Effector CD4-positive, alpha-beta T cell (primary cell): Measurements from ENCODE around the gene GIPC3.
"Not testable (repeated sequence)": the region's sequence is repeated elsewhere in the genome, so short reads cannot be mapped to it uniquely, and the experiment has no call there.

Experiments
- DNase-seq: peaks from one replicate; pipeline ENCODE4 v3.0.0-alpha.2; 2020

GIPC3 gene

DNA sequence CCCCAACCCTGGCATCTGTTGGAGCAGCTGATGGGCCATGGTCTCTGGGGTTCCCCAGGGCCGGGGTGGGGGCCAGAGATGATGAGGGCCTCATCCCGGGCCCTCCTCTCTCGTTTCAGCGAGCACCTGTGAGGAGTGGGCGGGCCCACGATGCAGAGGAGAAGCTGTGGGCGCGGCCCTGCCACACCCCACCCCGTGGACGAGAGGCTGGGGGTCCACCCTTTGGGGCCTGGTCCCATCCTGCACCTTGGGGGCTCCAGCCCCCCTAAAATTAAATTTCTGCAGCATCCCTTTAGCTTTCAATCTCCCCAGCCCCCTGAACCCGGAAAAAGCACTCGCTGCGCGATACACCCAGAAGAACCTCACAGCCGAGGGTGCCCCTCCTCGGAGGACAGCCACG is 6.9 kb upstream of the GIPC3 start:
- no peak for DNase-seq

DNA sequence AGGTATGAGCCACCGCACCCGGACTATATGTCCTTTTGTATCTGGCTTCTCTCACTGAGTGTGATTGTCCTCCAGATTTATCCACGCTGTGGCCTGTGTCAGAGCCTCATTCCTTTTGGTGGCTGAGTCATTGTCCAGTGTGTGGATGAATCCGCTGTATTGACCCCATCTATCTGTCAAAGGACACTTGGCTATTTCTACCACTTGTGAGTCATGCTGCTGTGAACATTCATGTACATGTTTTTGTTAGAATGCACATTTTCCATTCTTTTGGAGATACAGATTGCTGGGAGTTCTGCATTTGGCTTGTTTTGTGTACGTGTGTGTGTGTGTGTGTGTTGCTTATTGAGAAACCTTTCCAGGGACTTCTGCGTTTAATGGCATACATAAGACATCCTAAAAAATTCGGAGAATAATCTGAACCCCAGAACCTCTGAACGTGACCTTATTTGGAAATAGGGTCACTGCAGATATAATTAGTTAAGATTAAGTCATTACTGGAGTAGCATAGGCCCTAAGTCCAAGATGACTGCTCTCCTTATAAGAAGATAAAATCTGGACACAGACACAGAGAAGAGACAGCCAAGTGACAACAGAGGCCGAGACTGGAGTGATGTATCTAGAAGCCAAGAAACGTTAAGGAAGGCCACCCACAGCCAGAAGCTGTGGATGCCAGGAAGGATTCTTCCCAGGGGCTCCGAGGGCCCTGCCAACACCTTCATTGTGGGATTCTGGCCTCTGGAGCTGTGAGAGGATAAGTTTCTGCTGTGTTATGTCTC is 4.9 kb upstream of the GIPC3 start:
- DNase-seq: no peak

DNA sequence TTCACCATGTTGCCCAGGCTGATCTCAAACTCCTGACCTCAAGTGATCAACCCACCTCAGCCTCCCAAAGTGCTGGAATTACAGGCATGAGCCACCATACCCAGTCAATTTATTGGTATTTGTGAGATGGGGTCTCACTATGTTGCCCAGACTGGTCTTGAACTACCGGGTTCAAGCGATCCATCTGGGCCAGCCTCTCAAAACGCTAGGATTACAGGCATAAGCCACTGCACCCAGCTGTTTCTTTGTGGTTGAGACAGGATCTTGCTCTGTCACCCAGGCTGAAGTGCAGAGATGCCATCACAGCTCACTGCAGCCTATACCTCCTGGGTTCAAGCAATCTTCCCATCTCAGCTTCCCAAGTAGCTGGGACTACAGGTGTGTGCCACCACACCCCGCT is 3.5 kb upstream of the GIPC3 start:
- DNase-seq: not testable (repeated sequence)

GRCh38 chr19:3584036-3584802 is 1.1 kb upstream of the GIPC3 start:
- not testable (repeated sequence) for DNase-seq

- no peak for DNase-seq
These were observed 899 bp downstream of the GIPC3 start for GRCh38 chr19:3586127-3586626.

DNA sequence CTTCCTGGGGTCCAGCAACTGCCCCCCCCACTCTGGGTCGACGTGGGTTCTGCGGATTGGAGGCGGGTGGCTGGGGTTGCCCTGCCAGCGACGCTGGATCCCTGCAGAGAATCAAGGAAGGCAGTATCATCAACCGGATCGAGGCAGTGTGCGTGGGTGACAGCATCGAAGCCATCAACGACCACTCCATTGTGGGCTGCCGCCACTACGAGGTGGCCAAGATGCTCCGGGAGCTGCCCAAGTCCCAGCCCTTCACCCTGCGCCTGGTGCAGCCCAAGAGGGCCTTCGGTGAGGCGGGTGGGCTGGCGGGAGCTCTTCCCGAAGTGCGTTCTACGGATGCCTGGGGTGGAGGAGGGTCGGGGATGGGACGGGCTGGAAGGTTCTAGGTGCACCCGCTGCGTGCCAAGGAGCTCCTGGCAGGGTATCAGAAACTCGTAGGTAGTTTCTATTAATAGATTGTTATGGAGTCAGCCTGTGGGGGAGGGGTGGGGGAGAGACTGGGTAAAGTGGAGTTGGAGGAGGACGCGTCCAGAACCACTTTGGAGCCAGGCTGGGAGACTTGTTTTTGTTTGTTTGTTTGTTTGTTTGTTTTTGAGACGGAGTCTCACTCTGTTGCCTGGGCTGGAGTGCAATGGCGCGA is 1.5 kb downstream of the GIPC3 start:
- DNase-seq: no peak

- no peak for DNase-seq
These were observed 4.2 kb downstream of the GIPC3 start for GRCh38 chr19:3589439-3589838.

DNA sequence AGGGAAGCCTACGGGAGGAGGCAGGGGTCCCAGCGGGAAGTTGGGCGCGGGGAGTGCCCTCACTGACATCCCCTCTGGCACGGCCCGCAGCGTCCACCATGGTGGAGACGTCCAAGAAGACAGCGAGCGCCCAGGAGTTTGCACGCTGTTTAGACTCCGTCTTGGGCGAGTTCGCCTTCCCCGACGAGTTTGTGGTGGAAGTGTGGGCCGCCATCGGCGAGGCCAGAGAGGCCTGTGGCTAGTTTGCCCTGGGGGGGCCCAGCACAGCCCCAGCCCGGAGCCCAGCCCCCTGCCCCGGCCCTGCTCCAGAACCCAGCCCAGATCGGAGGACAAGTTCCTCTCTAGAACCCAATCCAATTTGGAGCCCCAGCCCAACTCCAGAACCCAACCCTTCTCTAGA is 4.7 kb downstream of the GIPC3 start:
- no peak for DNase-seq

DNA sequence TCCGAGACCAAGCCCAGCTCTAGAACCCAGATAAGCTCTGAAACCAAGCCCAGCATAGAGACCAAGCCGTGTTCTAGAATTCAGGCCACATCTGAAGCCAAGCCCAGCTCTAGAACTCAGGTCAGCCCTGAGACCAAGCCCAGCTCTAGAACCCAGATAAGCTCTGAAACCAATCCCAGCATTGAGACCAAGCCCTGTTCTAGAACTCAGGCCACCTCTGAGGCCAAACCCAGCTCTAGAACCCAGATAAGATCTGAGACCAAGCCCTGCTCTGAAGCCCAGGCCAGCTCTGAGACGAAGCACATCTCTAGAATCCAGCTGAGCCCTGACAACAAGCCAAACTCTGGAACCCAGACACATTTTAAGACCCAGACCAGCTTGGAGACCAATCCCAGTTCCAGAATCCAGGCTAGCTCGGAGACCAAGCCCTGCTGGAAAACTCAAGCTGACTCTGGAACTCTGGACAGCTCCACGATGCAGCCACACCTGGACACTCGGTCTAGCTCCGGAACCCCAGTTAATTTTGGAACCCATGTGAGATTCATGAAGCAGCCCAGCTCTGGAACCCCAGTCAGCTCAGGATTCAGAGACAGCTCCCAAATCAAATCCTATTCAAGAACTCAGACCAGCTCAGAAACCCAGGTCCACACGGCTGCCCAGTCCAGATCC is 5.8 kb downstream of the GIPC3 start:
- no peak for DNase-seq

DNA sequence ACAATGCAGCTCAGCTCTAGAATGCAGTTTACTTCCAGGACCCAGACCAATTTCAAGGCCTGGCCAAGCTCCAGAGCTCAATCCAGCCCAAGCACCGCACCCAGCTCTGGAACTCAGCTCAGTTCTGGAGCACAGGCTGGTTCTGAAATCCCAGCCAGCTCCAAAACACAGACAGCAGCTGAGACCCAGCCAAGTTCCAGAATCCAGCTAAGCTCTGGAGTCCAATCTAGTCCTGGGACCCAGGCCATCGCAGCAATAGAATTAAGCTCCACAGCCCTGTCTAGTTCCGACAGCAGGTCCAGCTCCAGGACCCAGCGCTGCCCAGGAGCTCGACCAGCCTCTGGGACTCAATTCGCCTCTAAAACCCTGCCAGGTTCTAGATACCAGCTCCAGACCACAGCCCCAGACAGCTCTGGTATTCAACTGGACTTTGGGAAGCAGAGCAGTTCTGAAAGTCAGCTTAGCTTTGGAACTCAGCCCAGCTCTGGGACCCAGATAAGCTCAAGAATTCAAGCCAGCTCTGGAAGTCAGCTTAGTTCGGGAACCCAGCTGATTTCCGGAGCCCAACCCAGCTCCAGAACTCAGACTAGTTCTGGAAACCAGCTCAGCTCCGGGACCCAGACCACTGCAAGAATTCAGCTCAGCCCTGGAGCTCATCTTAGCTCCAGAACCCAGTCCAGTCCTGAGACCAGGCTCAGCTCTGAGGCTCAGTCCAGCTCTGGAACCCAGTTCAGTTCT is 6.8 kb downstream of the GIPC3 start:
- no peak for DNase-seq

- no peak for DNase-seq
These were observed 7.9 kb downstream of the GIPC3 start for GRCh38 chr19:3593156-3593555.

DNA sequence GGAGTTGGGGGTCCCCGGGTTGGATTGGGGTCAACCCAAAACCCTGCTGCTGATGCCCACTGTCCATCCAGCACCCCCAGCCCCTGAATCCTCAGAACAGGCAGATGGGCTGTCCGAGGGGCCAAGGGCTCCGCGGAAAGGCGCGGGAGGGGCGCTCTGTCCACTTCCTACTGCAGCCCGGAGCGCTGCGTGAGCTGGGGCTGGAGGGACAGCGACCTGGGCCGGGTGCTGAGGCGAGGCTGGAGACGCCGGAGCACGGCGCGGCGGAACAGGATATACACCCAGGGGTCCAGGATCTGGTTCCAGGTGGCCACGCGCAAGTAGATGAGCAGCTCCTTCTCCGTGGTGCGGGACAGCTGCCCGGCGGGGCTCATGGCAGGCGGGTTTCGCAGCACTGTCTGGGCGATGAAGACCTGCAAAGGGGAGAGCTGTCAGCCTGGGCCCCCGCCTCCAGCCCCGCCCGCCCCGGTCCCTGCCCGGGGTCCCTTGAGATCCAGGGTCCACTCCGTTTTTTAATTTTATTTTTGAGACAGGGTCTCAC is 10.3 kb downstream of the GIPC3 start:
- no peak for DNase-seq

DNA sequence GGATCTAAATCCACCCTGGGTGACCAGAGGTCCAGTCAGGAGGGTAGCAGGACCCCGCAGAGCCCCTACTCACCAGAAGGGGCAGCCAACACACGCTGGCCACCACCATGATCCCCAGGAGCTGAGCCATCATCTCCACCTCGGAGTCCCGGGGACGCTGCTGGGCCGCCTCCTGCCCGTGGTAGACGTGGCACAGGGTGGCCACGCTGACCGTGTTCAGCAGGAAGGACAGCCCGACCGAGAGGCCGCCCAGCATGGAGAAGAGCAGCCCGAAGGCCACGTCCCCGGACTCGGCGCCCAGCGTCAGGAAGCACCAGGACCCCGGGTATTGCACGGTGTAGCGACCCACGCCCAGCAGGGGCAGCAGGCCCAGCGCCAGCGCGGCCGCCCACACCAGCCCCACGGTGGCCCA is 14.5 kb downstream of the GIPC3 start:
- DNase-seq: no peak

- DNase-seq: no peak
These were observed 15.7 kb downstream of the GIPC3 start for GRCh38 chr19:3601021-3601420.

DNA sequence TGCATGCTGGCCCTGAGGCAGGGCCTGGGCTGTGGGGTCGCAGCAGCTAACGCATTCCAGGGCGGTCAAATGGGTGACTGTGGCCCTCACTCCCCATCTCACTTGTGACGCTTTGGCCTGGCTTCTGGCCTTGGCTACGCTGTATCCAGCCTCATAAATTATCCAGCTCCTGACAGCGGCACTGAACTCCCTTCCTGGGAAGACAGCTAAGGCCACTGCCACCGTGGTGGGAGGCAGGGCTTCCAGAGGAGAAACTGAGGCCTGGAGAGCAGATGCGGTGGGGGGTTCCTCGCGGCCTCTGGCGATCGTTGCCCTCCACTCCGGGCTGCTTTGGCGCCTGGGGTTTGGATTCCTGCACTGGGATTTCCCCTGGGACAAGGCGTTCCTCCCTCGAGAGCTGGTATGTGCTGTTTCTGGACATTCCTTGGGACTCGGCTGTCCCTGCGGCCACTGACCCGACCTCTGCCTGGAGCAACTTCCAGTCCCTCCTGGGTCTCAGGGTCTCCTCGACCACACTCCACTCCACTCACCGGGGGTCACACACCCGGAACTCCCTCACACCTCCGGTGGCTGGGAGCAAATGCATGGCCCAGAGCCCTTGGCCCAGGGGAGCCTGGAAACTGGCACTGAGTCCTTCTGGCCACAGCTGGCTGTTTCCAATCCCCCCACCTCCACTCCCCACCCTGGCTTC is 18.0 kb downstream of the GIPC3 start:
- DNase-seq: no peak

- DNase-seq: no peak
These were observed 19.1 kb downstream of the GIPC3 start for GRCh38 chr19:3604227-3604986.

DNA sequence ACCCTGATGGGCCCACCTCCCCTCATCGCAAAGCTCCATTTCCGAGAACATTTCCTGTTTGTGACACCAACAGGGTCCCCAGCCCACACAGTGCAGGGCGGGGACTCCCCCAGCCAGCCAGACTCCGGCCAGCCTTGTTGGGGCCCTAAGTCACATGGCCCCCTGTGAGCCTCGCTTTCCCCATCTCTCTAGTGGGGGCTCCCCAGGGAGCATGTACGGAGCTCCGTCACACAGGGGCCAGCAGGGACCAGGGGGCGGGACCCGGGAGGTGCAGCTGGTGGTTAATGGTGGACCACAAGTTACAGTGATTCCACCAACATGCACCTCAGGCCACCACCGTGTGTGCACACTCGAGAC is 19.7 kb downstream of the GIPC3 start:
- DNase-seq: no peak

- no peak for DNase-seq
These were observed 20.1 kb downstream of the GIPC3 start for GRCh38 chr19:3605361-3605760.

DNA sequence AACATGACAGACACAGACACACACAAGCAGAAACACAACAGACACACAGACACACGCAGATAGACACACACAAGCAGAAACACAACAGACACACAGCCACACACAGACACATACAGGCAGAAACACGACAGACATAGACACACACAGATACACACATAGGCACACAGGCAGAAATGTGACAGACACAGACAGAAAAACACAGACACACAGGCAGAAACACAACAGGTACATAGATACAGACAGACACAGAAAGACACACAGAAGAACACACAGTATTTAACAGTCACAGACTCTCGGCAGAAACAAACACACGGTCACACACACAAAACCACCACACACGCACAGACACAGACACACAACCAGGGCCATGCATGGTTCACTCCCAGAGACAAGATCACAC is 20.5 kb downstream of the GIPC3 start:
- no peak for DNase-seq

DNA sequence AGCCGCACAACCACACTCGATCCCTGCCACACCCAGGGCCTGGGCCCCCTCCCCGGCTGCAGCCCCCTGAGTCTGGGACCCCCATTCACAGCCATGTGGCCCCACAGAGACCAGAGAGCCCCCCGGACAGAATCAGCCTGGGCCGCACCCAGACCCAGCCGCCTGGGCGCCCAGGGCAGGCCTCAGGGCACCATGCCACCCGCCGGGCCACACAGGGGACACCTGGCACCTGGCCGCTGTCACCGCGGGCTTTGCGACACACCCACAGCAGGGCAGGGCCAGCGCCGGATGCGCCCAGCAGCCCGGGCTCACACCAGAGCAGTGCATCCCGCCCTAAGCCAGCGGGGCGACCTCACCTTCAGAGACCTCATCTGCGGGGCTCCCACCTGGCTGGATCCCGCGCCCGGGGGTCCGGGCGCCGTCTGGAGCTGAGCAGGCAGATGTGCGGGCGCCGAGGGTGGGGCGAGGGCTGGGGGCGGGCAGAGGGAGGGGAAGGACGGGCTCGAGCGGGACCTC is 21.0 kb downstream of the GIPC3 start:
- DNase-seq: no peak
